Endometrium (tissue), 2 donors: ENCODE results near the gene PLXNC1.

Experiments
- FAIRE-seq: peaks from 2 replicates; lab custom pipeline; 2012; peaks lifted over from hg19 to GRCh38; lab: Jason Lieb, UNC
- donor health status: control.
- donor health status: control.

The PLXNC1 gene

GRCh38 chr12:94147991-94148738 is at the start of gene PLXNC1:
PLXNC1 (plus strand) TSS chr12:94148577; CDS start chr12:94148972, 395 bp downstream.
- no peak for FAIRE-seq

GRCh38 chr12:94099191-94099590 is 49.2 kb upstream of the PLXNC1 start:
- FAIRE-seq = no peak

- FAIRE-seq = no peak
These were observed 48.7 kb upstream of the PLXNC1 start for GRCh38 chr12:94099632-94100031.

GRCh38 chr12:94100211-94100627 is 48.2 kb upstream of the PLXNC1 start:
- FAIRE-seq = no peak

- FAIRE-seq = no peak
These were observed 47.2 kb upstream of the PLXNC1 start for GRCh38 chr12:94100990-94101737.

GRCh38 chr12:94101738-94102660 is 46.4 kb upstream of the PLXNC1 start:
- peak; percentile 70 for FAIRE-seq

GRCh38 chr12:94103986-94104385 is 44.4 kb upstream of the PLXNC1 start:
- no peak for FAIRE-seq

- no peak for FAIRE-seq
These were observed 40.5 kb upstream of the PLXNC1 start for GRCh38 chr12:94107910-94108309.

- no peak for FAIRE-seq
These were observed 39.2 kb upstream of the PLXNC1 start for GRCh38 chr12:94109160-94109559.

GRCh38 chr12:94110258-94110657 is 38.1 kb upstream of the PLXNC1 start:
- FAIRE-seq = no peak

GRCh38 chr12:94111302-94111701 is 37.1 kb upstream of the PLXNC1 start:
- FAIRE-seq = no peak

GRCh38 chr12:94112121-94112520 is 36.3 kb upstream of the PLXNC1 start:
- no peak for FAIRE-seq

GRCh38 chr12:94114166-94114565 is 34.2 kb upstream of the PLXNC1 start:
- FAIRE-seq = no peak

- no peak for FAIRE-seq
These were observed 32.2 kb upstream of the PLXNC1 start for GRCh38 chr12:94116191-94116590.

GRCh38 chr12:94121886-94122285 is 26.5 kb upstream of the PLXNC1 start:
- no peak for FAIRE-seq

- FAIRE-seq = no peak
These were observed 25.8 kb upstream of the PLXNC1 start for GRCh38 chr12:94122591-94122990.

GRCh38 chr12:94123127-94123526 is 25.2 kb upstream of the PLXNC1 start:
- no peak for FAIRE-seq

- no peak for FAIRE-seq
These were observed 22.3 kb upstream of the PLXNC1 start for GRCh38 chr12:94126067-94126466.

GRCh38 chr12:94127239-94128131 is 20.9 kb upstream of the PLXNC1 start:
- FAIRE-seq = no peak

GRCh38 chr12:94128280-94128679 is 20.1 kb upstream of the PLXNC1 start:
- no peak for FAIRE-seq
